CD14-positive monocyte (primary cell): Measurements from ENCODE around the gene OR6B3. TPM values are rescaled to one million over a fixed set of nuclear protein-coding genes. Genes with fewer than 3 reads are reported as not detected.

Experiments
- DNase-seq, 3 donors: peaks; one replicate each; pipeline ENCODE4 v3.0.0-alpha.2; 2011 to 2022
- H2AFZ ChIP-seq: 2 replicates; pipeline ENCODE4 v1.6.0; 2012; ENCODE audit warnings: mild to moderate bottlenecking, low read depth, low read length, inconsistent platforms; ENCODE audit not compliant: insufficient read depth, poor library complexity, severe bottlenecking
- H3K27ac ChIP-seq, 2 donors: 1 replicate in 1 of 2; 2 replicates in 1 of 2; pipeline ENCODE4 v1.5.1; 2012 to 2013; ENCODE audit warnings: low read length in 2 of 2, control low read depth in 1 of 2, inconsistent platforms in 1 of 2, low read depth in 1 of 2, mild to moderate bottlenecking in 1 of 2
- H3K27me3 ChIP-seq, 2 donors: one replicate each; pipeline versions ENCODE4 v1.6.0 to v1.6.1; 2011 to 2013; ENCODE audit warnings: low read length in 2 of 2; ENCODE audit not compliant: control insufficient read depth in 2 of 2, insufficient read depth in 2 of 2
- H3K36me3 ChIP-seq, 2 donors: replicated peaks in 1 of 2; 1 replicate in 1 of 2; 2 replicates in 1 of 2; pipeline versions ENCODE4 v1.5.1 to v1.6.1; 2012 to 2013; ENCODE audit warnings: low read length in 2 of 2, control low read depth in 1 of 2, inconsistent platforms in 1 of 2, mild to moderate bottlenecking in 1 of 2; ENCODE audit not compliant: insufficient read depth in 2 of 2, control insufficient read depth in 1 of 2
- H3K4me1 ChIP-seq, 2 donors: 1 replicate in 1 of 2; 2 replicates in 1 of 2; pipeline versions ENCODE4 v1.5.1 to v1.6.1; 2012 to 2013; ENCODE audit warnings: low read length in 2 of 2, control low read depth in 1 of 2, inconsistent platforms in 1 of 2, mild to moderate bottlenecking in 1 of 2, moderate library complexity in 1 of 2; ENCODE audit not compliant: insufficient read depth in 2 of 2, control insufficient read depth in 1 of 2
- H3K4me2 ChIP-seq: replicated peaks from 2 replicates; pipeline ENCODE3; 2012; ENCODE audit warnings: low read length, moderate library complexity, mild to moderate bottlenecking; ENCODE audit not compliant: poor library complexity, severe bottlenecking; ENCODE audit errors: extremely low read depth
- H3K4me3 ChIP-seq, 3 experiments: fragments of 200-600 bp in 1 of 3; sonication (generic) in 1 of 3; replicated peaks in 1 of 3; 1 replicate in 2 of 3; 2 replicates in 1 of 3; pipeline ENCODE4 v1.5.1; 2011 to 2013; ENCODE audit warnings: low read length in 3 of 3, mild to moderate bottlenecking in 3 of 3, control low read depth in 2 of 3, low read depth in 2 of 3, inconsistent platforms in 1 of 3, moderate library complexity in 1 of 3
- H3K79me2 ChIP-seq: 2 replicates; pipeline ENCODE4 v1.6.0; 2012; ENCODE audit warnings: mild to moderate bottlenecking, control low read depth, inconsistent platforms, low read length, moderate library complexity; ENCODE audit not compliant: insufficient read depth
- H3K9ac ChIP-seq: 2 replicates; pipeline ENCODE4 v1.6.0; 2017; ENCODE audit warnings: low read length, mild to moderate bottlenecking; ENCODE audit not compliant: insufficient read depth, poor library complexity, severe bottlenecking
- H3K9me3 ChIP-seq, 2 donors: replicated peaks in 1 of 2; 1 replicate in 1 of 2; 2 replicates in 1 of 2; pipeline versions ENCODE4 v1.5.1 to v1.6.1; 2012 to 2013; ENCODE audit warnings: low read length in 2 of 2, control low read depth in 1 of 2; ENCODE audit not compliant: control insufficient read depth in 1 of 2, insufficient read depth in 1 of 2
- H4K20me1 ChIP-seq: 2 replicates; pipeline ENCODE4 v1.6.0; 2012; ENCODE audit warnings: mild to moderate bottlenecking, low read length, control low read depth, moderate library complexity; ENCODE audit not compliant: insufficient read depth
- H3K27ac Mint-ChIP-seq, 7 donors: one replicate each; pipeline ENCODE4 v1.8.0; 2020; ENCODE audit warnings: mild to moderate bottlenecking in 7 of 7, mixed read lengths in 7 of 7, moderate library complexity in 6 of 7, inconsistent platforms in 2 of 7
- H3K27me3 Mint-ChIP-seq, 3 donors: one replicate each; pipeline ENCODE4 v1.8.0; 2021 to 2022; ENCODE audit warnings: low read depth in 3 of 3, mild to moderate bottlenecking in 3 of 3, mixed read lengths in 3 of 3, moderate library complexity in 3 of 3, inconsistent platforms in 1 of 3
- H3K36me3 Mint-ChIP-seq, 2 donors: one replicate each; pipeline ENCODE4 v1.8.0; 2020; ENCODE audit warnings: mixed read lengths in 2 of 2, inconsistent platforms in 1 of 2, mild to moderate bottlenecking in 1 of 2
- H3K4me1 Mint-ChIP-seq: one replicate; pipeline ENCODE4 v1.8.0; 2020; ENCODE audit warnings: mild to moderate bottlenecking, mixed read lengths
- H3K4me3 Mint-ChIP-seq, 2 donors: one replicate each; pipeline ENCODE4 v1.8.0; 2020; ENCODE audit warnings: mild to moderate bottlenecking in 2 of 2, mixed read lengths in 2 of 2, moderate library complexity in 1 of 2
- H3K9me3 Mint-ChIP-seq, 7 donors: one replicate each; pipeline ENCODE4 v1.8.0; 2020 to 2022; ENCODE audit warnings: mixed read lengths in 7 of 7, mild to moderate bottlenecking in 6 of 7, moderate library complexity in 6 of 7, inconsistent platforms in 2 of 7
- CTCF ChIP-seq: fragments of 200-600 bp; IDR thresholded peaks from one replicate; pipeline ENCODE4 v1.8.0; 2022; ENCODE audit warnings: antibody characterized with exemption, mild to moderate bottlenecking
- WGBS: methylation state at CpG from one replicate; pipeline ENCODE4 v1.1.5; 2013; ENCODE audit warnings: missing lambda C conversion rate; ENCODE audit not compliant: insufficient coverage; 5-methylcytosine and 5-hydroxymethylcytosine counted together
- intact Hi-C, 2 donors: fragments of 100-400 bp; cut with micrococcal nuclease; formaldehyde crosslinking; loops; one replicate each; pipeline versions ENCODE4 v1.15.0 to v1.15.1; 2023
- polyA plus RNA-seq, 3 donors: library from polyadenylated mRNA; depleted of rRNA in 1 of 3; unstranded in 2 of 3; stranded (reverse) in 1 of 3; fragments of 300-500 nt in 2 of 3; fragments of >200 nt in 1 of 3; fragmentation: Illumina TruSeq in 2 of 3; gene quantifications; 1 replicate in 2 of 3; 2 replicates in 1 of 3; pipeline ENCODE4 v1.2.3, GENCODE V29; 2012 to 2021

OR6B3 gene
- polyA plus RNA-seq, 3 donors = not detected

GRCh38 chr2:240068193-240068592 lies 14.9 kb upstream of the OR6B3 start:
- H3K27me3 Mint-ChIP-seq = peaks cover 2 to 27% (median 10%) of the 10 kb centered on the region in 3 donors

DNA sequence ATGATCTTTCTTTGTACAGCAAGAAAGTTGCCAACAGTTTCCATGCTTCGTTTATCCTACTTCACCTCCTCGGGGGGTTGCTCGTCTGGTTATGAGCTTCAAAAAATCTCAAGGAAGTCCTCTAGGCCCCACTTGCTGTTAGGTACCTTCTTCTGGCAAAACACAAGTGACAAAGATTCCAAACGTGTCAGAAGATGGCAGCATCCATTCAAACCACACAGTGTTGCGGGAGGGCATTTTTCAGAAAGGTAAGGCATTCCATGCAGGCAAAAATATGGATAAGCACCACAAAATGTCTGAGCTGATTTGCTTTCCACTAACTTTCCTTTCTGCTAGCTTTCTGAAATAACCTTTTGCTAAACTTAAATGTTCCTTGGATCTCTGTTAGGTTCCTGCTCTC lies 13.2 kb upstream of the OR6B3 start:
- no peak overlapping the region for H3K4me3 ChIP-seq
- WGBS = 79% methylated on average over 5 of the region's 5 CpGs
- no peaks in the 10 kb centered on the region for H4K20me1 ChIP-seq
- DNase-seq = no peak
- Mint-ChIP-seq H3K4me3 (no peak overlapping the region), H3K4me1 (no peaks in the 10 kb centered on the region), H3K27me3 (peaks cover 1 to 27% (median 10%) of the 10 kb centered on the region in 3 donors), H3K9me3 (peaks cover 0 to 7% (median 2%) of the 10 kb centered on the region in 7 donors), H3K36me3 (no peaks in the 10 kb centered on the region), H3K27ac (no peak overlapping the region)
- no peaks in the 10 kb centered on the region for H3K4me1 ChIP-seq
- H3K9ac ChIP-seq = no peak overlapping the region
- H3K36me3 ChIP-seq = no peaks in the 10 kb centered on the region
- H3K9me3 ChIP-seq = no peaks in the 10 kb centered on the region
- no peaks in the 10 kb centered on the region for H3K79me2 ChIP-seq
- no peak overlapping the region for H2AFZ ChIP-seq
- H3K4me2 ChIP-seq = no peak overlapping the region
- H3K27ac ChIP-seq = no peak overlapping the region
- TF ChIP-seq CTCF = no peak
- intact Hi-C loops = no loop called here
- peaks cover 15 to 20% of the 10 kb centered on the region in 2 donors for H3K27me3 ChIP-seq

More at GRCh38 chr2:240068193-240068592, 14.9 kb upstream of the OR6B3 start:
- whole genome bisulfite sequencing = no CpG with 5 or more reads among the region's 1 CpG
- H3K4me3 ChIP-seq = no peak overlapping the region
- no peaks in the 10 kb centered on the region for H3K36me3 Mint-ChIP-seq
- peaks cover 14 to 19% of the 10 kb centered on the region in 2 donors for H3K27me3 ChIP-seq
- H3K4me1 Mint-ChIP-seq = no peaks in the 10 kb centered on the region
- no peak overlapping the region for H3K27ac Mint-ChIP-seq
- H4K20me1 ChIP-seq = no peaks in the 10 kb centered on the region
- no peaks in the 10 kb centered on the region for H3K36me3 ChIP-seq
- no peak overlapping the region for H3K4me3 Mint-ChIP-seq
- no peaks in the 10 kb centered on the region for H3K4me1 ChIP-seq
- H3K9ac ChIP-seq = no peak overlapping the region
- intact Hi-C loops = no loop called here
- H3K79me2 ChIP-seq = no peaks in the 10 kb centered on the region
- no peaks in the 10 kb centered on the region for H3K9me3 ChIP-seq
- no peak for DNase-seq
- no peak overlapping the region for H3K4me2 ChIP-seq
- TF ChIP-seq CTCF = no peak
- no peak overlapping the region for H3K27ac ChIP-seq
- H2AFZ ChIP-seq = no peak overlapping the region
- H3K9me3 Mint-ChIP-seq = peaks cover 0 to 8% (median 2%) of the 10 kb centered on the region in 7 donors
